CD4-positive, alpha-beta T cell (primary cell): Measurements from ENCODE around the gene FOXP4. TPM values are rescaled to one million over a fixed set of nuclear protein-coding genes. Genes with fewer than 3 reads are reported as not detected.

Experiments
- ATAC-seq: fragments of 200-7000 bp; cut with Tn5 transposase; one replicate; pipeline ENCODE4 v1.10.0; 2022; ENCODE audit warnings: mild to moderate bottlenecking; ENCODE audit not compliant: poor library complexity
- CTCF ChIA-PET: fragments of 350-600 bp; sonication (Branson Sonifier 250); formaldehyde crosslinking; loops from one replicate; lab custom pipeline; 2021; ENCODE audit warnings: antibody characterized with exemption, inconsistent platforms; lab: Charles Lee
- POLR2A ChIA-PET: fragments of 350-600 bp; sonication (Branson Sonifier 250); formaldehyde crosslinking; loops from one replicate; lab custom pipeline; 2021; ENCODE audit warnings: antibody characterized with exemption, inconsistent platforms; lab: Charles Lee
- DNase-seq, 14 experiments: peaks; one replicate each; pipeline ENCODE4 v3.0.0-alpha.2; 2013 to 2020; ENCODE audit warnings: mixed read lengths in 2 of 14
- H3K27ac ChIP-seq, 2 donors: one replicate each; pipeline versions ENCODE4 v1.5.1 to v1.7.0; 2013; ENCODE audit warnings: low read length in 2 of 2, low read depth in 1 of 2, mild to moderate bottlenecking in 1 of 2
- H3K27me3 ChIP-seq, 2 experiments: 1 replicate in 1 of 2; 2 replicates in 1 of 2; pipeline versions ENCODE4 v1.6.1 to v1.7.0; 2013; ENCODE audit warnings: low read length in 2 of 2, control low read depth in 1 of 2, mild to moderate bottlenecking in 1 of 2, moderate library complexity in 1 of 2; ENCODE audit not compliant: insufficient read depth in 2 of 2, control insufficient read depth in 1 of 2
- H3K36me3 ChIP-seq: one replicate; pipeline ENCODE4 v1.6.1; 2013; ENCODE audit warnings: low read length, control low read depth; ENCODE audit not compliant: insufficient read depth
- H3K4me1 ChIP-seq: one replicate; pipeline ENCODE4 v1.6.1; 2013; ENCODE audit warnings: low read length, control low read depth; ENCODE audit not compliant: insufficient read depth
- H3K4me3 ChIP-seq: one replicate; pipeline ENCODE4 v1.5.1; 2013; ENCODE audit warnings: mild to moderate bottlenecking, low read length, moderate library complexity
- H3K9me3 ChIP-seq, 2 experiments: 1 replicate in 1 of 2; 2 replicates in 1 of 2; pipeline versions ENCODE4 v1.6.1 to v1.7.0; 2013; ENCODE audit warnings: low read length in 2 of 2, mild to moderate bottlenecking in 2 of 2, control low read depth in 1 of 2, moderate library complexity in 1 of 2; ENCODE audit not compliant: control insufficient read depth in 1 of 2, insufficient read depth in 1 of 2
- H3K27ac Mint-ChIP-seq: one replicate; pipeline ENCODE4 v1.8.0; 2020; ENCODE audit warnings: mixed read lengths
- H3K27me3 Mint-ChIP-seq: one replicate; pipeline ENCODE4 v1.8.0; 2021; ENCODE audit warnings: mixed read lengths
- H3K36me3 Mint-ChIP-seq: one replicate; pipeline ENCODE4 v1.8.0; 2021; ENCODE audit warnings: low read depth, mixed read lengths
- H3K4me1 Mint-ChIP-seq: one replicate; pipeline ENCODE4 v1.8.0; 2021; ENCODE audit warnings: low read depth, mixed read lengths
- H3K4me3 Mint-ChIP-seq: one replicate; pipeline ENCODE4 v1.8.0; 2020; ENCODE audit warnings: mild to moderate bottlenecking, mixed read lengths
- H3K9me3 Mint-ChIP-seq: one replicate; pipeline ENCODE4 v1.8.0; 2020; ENCODE audit warnings: mixed read lengths
- CTCF ChIP-seq: fragments of 200-600 bp; IDR thresholded peaks from one replicate; pipeline ENCODE4 v1.8.0; 2022; ENCODE audit warnings: antibody characterized with exemption, mild to moderate bottlenecking
- intact Hi-C, 2 experiments: fragments of 100-400 bp; cut with DNase I in 1 of 2; cut with micrococcal nuclease in 1 of 2; formaldehyde crosslinking; loops; one replicate each; pipeline versions ENCODE4 v1.15.1 to v1.9.0; 2023 to 2025; cut with DNase I, micrococcal nuclease
- total RNA-seq, 174 experiments: library from RNA in 2 of 174; stranded (reverse) in 2 of 174; gene quantifications; one replicate each; pipeline ENCODE4 v1.2.3 and lab custom pipeline; 2021 to 2026

FOXP4 gene
- total RNA-seq, 2 experiments from 2014 or later = 3.7 to 3.9 TPM

GRCh38 chr6:41505122-41506049 is 40.8 kb upstream of the FOXP4 start:
- CTCF ChIA-PET = no interaction called here
- DNase-seq = no peak
- H3K27ac Mint-ChIP-seq = no peak overlapping the region
- H3K4me1 Mint-ChIP-seq = peaks cover 13% of the 10 kb centered on the region
- H3K9me3 Mint-ChIP-seq = no peaks in the 10 kb centered on the region
- no peaks in the 10 kb centered on the region for H3K36me3 ChIP-seq
- H3K27me3 Mint-ChIP-seq = peaks cover 67% of the 10 kb centered on the region
- POLR2A ChIA-PET = no interaction called here
- peaks cover 19% of the 10 kb centered on the region for H3K4me1 ChIP-seq
- no peak for ATAC-seq
- peak overlapping the region; percentile 51 for H3K4me3 Mint-ChIP-seq
- no peak overlapping the region for H3K4me3 ChIP-seq
- no peak overlapping the region for H3K27ac ChIP-seq
- peaks cover 48 to 58% of the 10 kb centered on the region in 2 experiments for H3K27me3 ChIP-seq
- no peaks in the 10 kb centered on the region for H3K9me3 ChIP-seq
- intact Hi-C loops = no loop called here
- no peaks in the 10 kb centered on the region for H3K36me3 Mint-ChIP-seq
- no peak for TF ChIP-seq CTCF

- POLR2A ChIA-PET = no interaction called here
- Histone ChIP-seq H3K4me1 (peaks cover 19% of the 10 kb centered on the region), H3K9me3 (no peaks in the 10 kb centered on the region), H3K27me3 (peaks cover 30 to 46% of the 10 kb centered on the region in 2 experiments), H3K27ac (no peak overlapping the region), H3K4me3 (no peak overlapping the region), H3K36me3 (no peaks in the 10 kb centered on the region)
- no peak for ATAC-seq
- Mint-ChIP-seq H3K4me1 (peaks cover 13% of the 10 kb centered on the region), H3K27ac (no peak overlapping the region), H3K27me3 (peaks cover 66% of the 10 kb centered on the region), H3K4me3 (no peak overlapping the region), H3K9me3 (no peaks in the 10 kb centered on the region), H3K36me3 (no peaks in the 10 kb centered on the region)
- CTCF ChIA-PET = no interaction called here
- TF ChIP-seq CTCF = no peak
- intact Hi-C loops = no loop called here
- no peak for DNase-seq
These were observed 37.7 kb upstream of the FOXP4 start for GRCh38 chr6:41508479-41508878.

- peaks cover 23 to 37% of the 10 kb centered on the region in 2 experiments for H3K27me3 ChIP-seq
- no peak for DNase-seq
- H3K4me1 ChIP-seq = peaks cover 10% of the 10 kb centered on the region
- H3K9me3 ChIP-seq = no peaks in the 10 kb centered on the region
- no peak overlapping the region for H3K27ac ChIP-seq
- ATAC-seq = no peak
- no peaks in the 10 kb centered on the region for H3K36me3 Mint-ChIP-seq
- peaks cover 8% of the 10 kb centered on the region for H3K4me1 Mint-ChIP-seq
- peaks cover 66% of the 10 kb centered on the region for H3K27me3 Mint-ChIP-seq
- intact Hi-C loops = no loop called here
- no peaks in the 10 kb centered on the region for H3K9me3 Mint-ChIP-seq
- no peak overlapping the region for H3K4me3 ChIP-seq
- H3K36me3 ChIP-seq = no peaks in the 10 kb centered on the region
- H3K27ac Mint-ChIP-seq = no peak overlapping the region
- CTCF ChIA-PET = no interaction called here
- no peak overlapping the region for H3K4me3 Mint-ChIP-seq
- POLR2A ChIA-PET = no interaction called here
- no peak for TF ChIP-seq CTCF
These were observed 36.6 kb upstream of the FOXP4 start for GRCh38 chr6:41509580-41509979.
